ENCODE results near the gene PDE3A.

The PDE3A gene

GRCh38 chr12:20350026-20350425 is 18.3 kb upstream of the PDE3A start:
- Histone ChIP-seq H3K4me3 (no peak overlapping the region), H3K27ac (peak overlapping the region in 1 of 2 donors; percentile 52)
- no peak for TF ChIP-seq CTCF (IDR thresholded peaks at IDR 0.05)
- no peak for DNase-seq (ENCODE audit: low spot score)

DNA sequence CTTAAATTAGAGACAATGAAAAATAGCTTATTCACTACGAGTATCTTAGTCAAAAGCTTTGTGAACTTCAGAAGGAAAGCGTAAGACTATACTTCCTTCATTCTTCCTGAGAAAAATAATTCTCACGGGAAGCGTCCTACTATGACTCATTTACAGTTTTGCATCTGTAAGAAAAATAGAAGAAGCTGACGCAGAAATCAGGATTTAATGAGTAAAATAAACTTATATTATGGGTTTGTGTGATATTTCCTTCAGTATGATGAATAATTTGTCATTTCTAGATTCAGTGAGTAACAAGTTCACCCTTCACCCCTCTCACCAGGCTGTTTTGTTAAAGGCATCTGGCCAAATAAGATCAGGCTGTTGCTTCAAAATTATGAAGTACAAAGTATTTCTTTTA is 17.8 kb upstream of the PDE3A start:
- TF ChIP-seq CTCF (IDR thresholded peaks at IDR 0.05), result no peak
- H3K27ac ChIP-seq, result peak overlapping the region; percentile 0 to 52
- no peak for DNase-seq (ENCODE audit: low spot score)
- H3K4me3 ChIP-seq, result no peak overlapping the region

GRCh38 chr12:20351406-20351805 is 16.9 kb upstream of the PDE3A start:
- H3K27ac ChIP-seq, result peak overlapping the region in 1 of 2 donors; percentile 56
- H3K4me3 ChIP-seq, result no peak overlapping the region
- no peak for DNase-seq (ENCODE audit: low spot score)
- no peak for TF ChIP-seq CTCF (IDR thresholded peaks at IDR 0.05)

GRCh38 chr12:20356048-20356447 is 12.3 kb upstream of the PDE3A start:
- TF ChIP-seq CTCF (IDR thresholded peaks at IDR 0.05), result no peak
- DNase-seq (ENCODE audit: low spot score), result no peak
- no peak overlapping the region for H3K27ac ChIP-seq
- H3K4me3 ChIP-seq, result no peak overlapping the region

DNA sequence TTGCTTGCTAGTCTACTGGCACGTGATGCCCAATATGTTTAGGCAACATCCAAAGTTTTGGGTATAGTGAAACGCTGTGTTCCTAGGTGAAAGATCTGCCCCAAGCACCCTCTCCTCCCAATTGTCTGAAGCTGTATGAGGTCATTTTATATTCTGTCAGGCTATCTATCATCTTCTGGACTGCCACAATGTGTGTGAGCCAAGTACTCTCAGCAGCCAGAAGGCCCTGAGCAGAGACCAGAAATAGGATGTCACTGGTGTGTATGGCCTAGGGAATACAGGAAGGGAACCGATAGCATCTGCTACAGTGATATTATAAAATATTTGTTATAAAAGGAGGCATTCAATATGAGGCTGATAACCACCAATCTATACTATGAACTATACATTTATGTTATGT is 7.9 kb upstream of the PDE3A start:
- DNase-seq (ENCODE audit: low spot score), result no peak
- no peak for TF ChIP-seq CTCF (IDR thresholded peaks at IDR 0.05)
- no peak overlapping the region for H3K4me3 ChIP-seq
- no peak overlapping the region for H3K27ac ChIP-seq

DNA sequence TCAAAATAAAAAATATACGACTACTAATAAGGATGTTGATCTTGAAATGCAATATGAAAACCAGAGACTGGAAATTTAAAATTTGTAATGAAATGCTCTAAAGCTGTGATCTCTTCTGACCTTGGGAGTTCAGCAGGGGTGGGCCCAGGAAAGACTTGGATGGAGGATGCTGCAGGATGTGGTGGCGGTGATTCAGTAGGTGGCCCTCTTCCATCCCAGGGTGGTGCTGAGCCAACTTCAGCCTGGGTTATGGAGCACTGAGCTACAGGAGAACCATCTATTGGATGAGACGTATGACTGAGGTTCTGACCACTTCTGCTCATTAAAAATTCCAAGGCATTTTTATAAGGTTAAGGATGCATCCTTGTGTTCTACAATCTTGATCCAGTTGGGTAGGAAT is 6.9 kb upstream of the PDE3A start:
- no peak for TF ChIP-seq CTCF (IDR thresholded peaks at IDR 0.05)
- Histone ChIP-seq H3K4me3 (no peak overlapping the region), H3K27ac (no peak overlapping the region)
- DNase-seq (ENCODE audit: low spot score), result no peak

DNA sequence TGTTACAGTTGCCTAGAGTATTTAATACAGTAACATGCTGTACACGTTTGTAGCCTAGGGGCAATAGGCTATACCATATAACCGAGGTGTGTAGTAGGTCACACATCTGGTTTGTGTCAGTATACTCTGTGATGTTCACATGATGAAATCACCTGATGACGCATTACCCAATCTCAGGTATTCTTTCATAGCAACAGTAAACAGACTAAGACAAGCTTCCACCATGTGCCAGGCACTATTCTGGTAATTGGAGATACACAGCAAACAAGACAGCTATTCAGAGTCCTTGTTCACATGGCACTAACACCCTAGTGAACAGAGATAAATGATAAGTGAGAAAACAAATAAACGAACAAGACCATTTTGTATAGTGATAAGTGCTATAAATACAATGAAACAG is 3.8 kb upstream of the PDE3A start:
- TF ChIP-seq CTCF (IDR thresholded peaks at IDR 0.05), result no peak
- no peak for DNase-seq (ENCODE audit: low spot score)
- no peak overlapping the region for H3K4me3 ChIP-seq
- no peak overlapping the region for H3K27ac ChIP-seq

Data from coronary artery (tissue), 2 donors.